Activated CD8-positive, alpha-beta memory T cell treated with anti-CD3 and anti-CD28 coated beads, Interleukin-2, amount 50 U/mL, for 4 hours (primary cell): ENCODE results near the gene GOLGA6B.
"Not testable (repeated sequence)": the region's sequence is repeated elsewhere in the genome, so short reads cannot be mapped to it uniquely, and the experiment has no call there.

Experiments used
- DNase-seq: peaks from one replicate; pipeline ENCODE4 v3.0.0-alpha.2; 2020

The GOLGA6B gene, protein sequence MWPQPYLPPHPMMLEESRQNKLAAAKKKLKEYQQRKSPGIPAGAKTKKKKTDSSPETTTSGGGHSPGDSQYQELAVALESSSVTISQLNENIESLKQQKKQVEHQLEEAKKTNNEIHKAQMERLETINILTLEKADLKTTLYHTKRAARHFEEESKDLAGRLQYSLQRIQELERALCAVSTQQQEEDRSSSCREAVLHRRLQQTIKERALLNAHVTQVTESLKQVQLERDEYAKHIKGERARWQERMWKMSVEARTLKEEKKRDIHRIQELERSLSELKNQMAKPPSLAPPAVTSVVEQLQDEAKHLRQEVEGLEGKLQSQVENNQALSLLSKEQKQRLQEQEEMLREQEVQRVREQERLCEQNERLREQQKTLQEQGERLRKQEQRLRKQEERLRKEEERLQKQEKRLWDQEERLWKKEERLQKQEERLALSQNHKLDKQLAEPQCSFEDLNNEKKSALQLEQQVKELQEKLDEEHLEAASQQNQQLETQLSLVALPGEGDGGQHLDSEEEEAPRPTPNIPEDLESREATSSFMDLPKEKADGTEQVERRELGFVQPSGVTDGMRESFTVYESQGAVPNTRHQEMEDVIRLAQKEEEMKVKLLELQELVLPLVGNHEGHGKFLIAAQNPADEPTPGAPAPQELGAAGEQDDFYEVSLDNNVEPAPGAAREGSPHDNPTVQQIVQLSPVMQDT

DNA sequence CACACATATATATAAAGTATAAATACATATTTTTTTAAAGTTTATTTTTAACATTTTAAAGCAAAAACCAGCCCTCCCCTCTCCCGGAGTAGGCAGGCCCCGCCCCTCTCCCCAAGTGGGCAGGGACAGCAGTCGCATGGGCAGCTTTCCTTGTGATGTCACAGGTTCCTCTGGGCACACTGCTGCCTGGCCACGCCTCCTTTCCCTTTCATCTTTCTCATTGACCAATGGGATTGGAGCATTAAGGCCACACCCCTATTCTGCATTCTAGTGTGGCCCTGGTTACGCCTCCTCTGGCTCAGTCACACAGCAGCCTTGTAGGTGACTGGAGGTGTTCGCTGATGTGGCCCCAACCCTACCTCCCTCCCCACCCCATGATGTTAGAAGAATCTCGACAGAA lies at the start of gene GOLGA6B:
Gene GOLGA6B (plus strand): TSS at position 301 of the 400 bp plus-strand sequence. CDS start 41 bp downstream, at position 342.
- DNase-seq: not testable (repeated sequence)

DNA sequence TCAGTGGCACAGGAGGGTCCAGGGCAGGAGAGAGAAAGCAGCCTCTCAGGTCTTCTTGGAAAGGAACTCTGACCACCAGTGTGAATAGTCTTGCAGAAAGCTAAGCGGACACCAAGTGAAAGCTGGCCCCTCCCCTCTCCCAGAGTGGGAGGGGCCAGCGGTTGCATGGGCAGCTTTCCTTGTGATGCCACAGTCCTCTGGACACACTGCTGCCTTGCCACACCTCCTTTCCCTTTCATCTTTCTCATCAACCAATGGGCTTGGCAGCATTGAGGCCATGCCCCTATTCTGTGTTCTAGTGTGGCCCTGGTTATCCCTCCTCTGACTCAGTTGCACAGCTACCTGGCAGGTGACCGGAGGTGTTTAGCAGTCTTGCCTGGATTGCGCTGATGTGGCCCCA lies 49.7 kb upstream of the GOLGA6B start:
- DNase-seq: no peak

DNA sequence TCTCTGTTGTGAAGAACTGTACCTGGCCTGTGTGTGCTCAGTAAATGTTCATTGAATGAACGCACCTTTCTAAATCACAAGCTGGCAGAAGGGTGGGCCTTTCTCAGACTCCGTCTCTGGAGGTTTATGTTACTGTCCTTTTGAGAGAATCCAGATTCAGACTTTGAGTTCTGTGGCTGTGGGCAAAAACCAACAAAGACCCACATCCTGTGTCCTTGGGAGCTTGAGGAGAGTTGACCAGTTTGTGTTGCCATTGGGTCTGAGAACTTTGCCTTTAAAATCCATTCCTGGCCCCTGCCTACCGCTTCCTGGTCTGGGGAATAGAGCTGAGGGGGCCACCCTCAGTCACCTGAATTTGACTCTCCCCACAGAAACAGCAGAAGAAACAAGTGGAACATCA lies 46.4 kb upstream of the GOLGA6B start:
- DNase-seq: not testable (repeated sequence)

DNA sequence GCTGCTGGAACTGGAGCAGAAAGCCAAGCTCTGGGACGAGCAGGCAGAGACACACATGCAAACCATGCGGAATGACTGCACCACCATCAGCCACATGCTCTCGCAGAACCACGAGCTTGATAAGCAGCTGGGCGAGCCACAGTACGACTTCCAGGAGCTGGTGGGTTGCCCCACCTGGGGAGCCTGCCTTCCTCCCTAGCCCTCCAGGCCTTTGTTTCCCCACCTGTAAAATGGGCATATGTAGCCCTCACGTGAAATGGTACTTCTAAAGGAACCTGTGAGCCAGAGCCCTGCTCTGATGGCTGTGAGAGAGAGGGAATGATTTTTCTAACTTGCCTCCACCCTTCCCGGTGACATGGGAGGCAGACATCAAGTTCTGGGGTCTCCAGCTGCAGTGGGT lies 44.6 kb upstream of the GOLGA6B start:
- no peak for DNase-seq

DNA sequence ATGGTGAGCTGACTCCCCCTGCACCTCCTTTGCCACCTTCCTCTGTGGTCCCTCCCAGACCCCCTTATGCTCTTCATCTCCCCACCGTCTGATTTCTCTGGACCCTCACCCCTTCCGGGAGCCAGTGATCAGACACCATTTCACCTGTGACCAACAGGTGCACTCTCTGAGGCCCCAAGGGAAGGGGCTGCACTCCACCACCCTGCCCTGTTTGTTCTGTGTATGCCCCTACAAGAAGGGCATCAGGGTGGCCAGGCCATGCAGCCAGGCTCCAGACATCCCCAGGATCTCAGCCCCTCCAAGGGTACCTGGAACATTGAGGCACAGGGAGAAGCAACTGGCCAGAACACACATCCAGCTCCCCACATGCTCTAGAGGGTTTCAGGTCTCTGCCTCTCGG lies 42.2 kb upstream of the GOLGA6B start:
- DNase-seq: not testable (repeated sequence)

DNA sequence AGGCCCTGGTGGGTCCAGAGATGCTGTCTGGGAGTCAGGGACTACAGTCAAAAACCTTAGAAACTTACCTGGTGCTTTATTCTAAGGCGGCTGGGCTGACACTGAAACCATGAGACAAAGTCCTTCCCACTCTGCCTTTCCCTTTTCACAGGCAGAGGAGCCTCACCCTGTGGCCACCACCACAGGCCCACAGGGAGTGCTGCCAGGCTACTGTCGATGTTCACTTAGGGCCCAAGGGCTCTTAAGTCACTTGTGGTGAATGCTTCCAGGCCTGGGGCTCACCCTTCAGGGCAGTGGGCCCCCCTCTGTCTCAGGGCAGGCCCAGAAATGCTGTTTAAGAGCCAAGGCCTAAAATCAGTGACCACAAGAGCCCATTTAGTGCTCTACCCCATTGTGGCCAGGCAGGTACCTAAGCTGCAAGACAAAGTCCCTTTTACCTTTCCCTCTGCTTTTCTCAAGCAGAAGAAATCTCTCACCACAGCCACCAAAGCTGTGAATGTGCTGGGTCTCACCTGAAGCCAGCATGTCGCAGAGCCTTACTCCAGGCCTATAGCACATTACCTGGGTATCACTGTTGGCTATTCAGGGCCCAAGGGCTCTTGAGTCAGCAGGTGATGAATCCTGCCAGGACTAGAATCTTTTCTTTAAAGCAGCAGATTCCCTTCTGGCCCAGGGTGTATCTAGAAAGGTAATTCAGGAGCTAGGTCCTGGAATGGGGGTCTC lies 39.5 kb upstream of the GOLGA6B start:
- DNase-seq: no peak

DNA sequence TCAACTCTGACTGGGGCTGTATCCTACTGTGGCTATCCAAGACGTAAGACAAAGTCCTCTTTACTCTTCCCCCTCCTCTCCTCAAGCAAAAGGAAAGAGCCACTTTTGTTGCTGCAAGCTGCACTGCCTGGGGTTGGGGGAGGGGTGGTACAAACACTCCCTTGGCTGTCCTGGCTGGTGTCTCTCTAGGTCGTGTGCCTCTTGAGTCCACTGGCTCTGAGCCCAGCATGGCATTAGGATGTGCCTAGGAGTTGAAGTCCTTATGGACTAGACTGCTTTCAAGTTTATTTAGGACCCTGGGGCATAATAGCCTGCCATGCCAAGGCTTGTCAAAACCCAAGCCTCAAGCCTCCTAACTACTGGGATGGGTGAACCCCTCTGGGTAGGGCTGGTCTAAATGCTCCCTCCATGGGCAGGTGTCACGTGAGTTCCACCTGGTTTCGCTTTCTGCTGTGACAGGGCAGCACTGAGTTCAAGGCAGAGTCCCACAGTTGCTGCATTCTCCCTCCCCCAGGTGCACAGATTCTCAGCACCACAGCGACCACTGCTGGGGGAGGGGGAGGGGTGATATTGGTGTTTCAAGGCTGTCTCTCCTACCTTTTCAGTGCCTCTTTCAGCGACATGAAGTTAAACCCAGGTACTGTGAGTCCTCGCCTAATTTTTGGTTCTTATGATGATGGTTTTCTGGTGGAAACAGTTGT lies 38.8 kb upstream of the GOLGA6B start:
- not testable (repeated sequence) for DNase-seq

DNA sequence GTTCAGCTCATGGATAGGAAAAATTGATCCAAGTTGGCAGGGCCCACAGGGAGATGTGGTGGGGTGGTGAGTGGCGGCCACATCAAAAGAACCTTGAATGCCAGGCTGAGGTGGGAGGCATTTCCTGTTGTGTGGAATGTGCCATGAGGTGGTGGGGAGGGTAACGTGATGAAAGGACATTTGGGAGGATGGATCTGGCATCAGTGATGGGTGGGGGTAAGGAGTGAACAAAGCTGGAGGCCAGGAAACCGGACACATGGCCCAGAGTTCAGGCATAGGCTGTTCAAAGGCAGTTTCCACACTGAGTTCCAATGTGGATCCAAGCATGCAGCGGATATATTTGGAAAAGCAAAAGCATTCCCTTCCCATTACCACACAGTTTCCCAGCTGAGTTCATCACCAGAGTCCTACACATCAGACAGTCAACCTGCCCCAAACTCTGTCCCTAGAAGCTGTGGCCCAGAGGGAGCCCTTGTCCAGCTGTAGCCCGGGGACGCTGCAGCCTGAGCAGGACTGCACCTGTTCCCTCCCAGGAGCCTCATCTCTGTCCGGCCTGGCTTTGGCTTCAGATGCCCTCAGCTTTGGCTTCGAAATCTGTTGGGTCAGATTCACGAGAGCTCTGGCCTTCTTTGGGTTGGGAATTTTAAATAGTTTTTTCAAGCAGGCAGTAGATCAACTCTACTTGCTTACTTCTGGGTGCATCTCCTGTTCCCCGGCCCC lies 37.8 kb upstream of the GOLGA6B start:
- no peak for DNase-seq

DNA sequence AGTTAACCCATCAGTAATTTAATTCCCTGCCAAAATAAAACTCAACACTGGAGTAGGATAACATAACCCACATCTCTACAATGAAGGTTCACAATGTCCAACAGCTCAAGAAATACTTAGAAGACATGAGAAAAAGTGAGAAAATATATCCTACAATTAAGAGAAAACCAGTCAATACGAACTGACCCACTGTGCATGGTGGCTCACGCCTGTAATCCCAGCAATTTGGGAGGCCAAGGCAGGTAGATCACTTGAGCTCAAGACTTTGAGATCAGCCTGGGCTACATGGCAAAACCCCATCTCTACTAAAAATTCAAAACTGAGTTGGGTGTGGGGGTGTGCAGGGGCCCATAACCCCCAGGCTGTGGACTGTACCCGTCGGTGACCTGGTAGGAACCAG lies 30.6 kb upstream of the GOLGA6B start:
- DNase-seq: not testable (repeated sequence)

DNA sequence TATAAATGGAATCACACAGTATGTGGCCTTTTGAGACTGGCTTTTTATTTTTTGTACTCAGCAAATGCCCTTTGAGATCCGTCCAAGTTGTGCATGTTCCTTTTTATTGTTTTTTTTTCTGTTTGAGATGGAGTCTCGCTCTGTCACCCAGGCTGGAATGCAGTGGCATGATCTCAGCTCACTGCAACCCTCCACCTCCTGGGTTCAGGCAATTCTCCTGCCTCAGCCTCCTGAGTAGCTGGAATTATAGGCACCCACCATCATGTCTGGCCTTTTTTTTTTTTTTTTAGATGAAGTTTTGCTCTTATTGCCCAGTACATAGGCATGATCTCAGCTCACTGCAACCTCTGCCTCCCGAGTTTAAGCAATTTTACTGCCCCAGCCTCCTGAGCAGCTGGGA lies 28.3 kb upstream of the GOLGA6B start:
- DNase-seq: not testable (repeated sequence)

DNA sequence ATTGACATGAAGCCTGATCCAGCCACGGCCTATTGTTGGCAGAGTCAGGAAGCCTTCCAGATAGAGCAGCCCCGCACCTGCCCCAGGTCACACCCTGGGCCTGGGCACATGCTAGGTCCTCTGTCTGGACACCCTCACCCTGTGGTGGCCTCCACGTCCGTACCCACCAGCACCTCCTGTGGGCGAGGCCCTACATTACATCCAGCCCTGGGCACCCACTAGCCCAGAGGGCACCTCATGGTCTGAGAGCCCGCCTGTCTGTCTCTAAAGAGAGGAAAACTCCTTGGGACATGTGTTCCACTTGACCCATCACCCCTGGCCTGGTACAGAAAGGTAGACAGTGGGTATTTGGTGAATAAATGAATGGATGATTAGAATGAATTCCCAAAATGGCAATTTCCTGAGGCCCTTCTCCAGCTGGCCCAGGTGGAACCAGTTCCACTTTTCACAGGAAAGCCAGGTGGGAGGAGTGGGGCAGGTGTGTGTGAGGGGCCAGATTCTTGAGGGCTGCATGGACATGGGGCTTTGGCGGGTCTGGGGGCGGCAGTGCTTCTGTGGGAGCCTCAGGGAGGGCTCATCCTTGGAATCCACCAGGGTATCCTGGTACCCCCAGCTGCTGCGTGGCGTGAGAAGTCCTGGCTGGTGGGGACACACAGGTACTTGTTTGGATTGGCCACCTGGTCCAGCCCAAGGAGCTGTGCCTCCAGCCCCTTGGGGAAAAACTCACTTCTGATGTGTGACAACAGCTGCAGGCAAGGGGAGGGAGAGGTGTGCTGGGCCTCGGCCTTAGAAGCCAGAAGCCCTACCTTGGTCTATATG lies 26.0 kb upstream of the GOLGA6B start:
- not testable (repeated sequence) for DNase-seq

DNA sequence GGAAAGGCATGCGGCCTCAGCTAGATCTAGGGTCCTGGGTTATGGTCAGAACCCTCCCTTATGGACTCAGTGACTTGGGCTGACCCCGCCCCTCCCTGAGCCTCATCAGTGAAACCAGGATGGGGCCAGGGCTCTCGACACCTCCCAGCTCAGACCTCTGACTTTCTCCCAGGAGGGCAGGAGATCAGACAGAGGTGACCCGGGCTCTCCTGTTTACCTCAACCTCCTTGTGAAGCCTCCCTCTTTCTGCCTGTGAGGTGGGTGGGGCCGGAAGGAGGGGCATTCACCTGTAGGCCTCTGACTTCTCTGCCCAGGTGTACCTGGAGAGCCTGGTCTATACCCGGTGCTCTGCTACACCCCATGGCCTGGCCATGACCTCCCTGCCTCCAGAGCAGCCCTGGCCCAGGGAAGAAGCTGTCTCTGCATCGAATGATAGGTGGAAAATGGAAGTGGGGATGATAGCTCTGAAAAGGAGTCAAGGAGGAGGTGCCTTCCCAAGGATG lies 25.4 kb upstream of the GOLGA6B start:
- DNase-seq: not testable (repeated sequence)

DNA sequence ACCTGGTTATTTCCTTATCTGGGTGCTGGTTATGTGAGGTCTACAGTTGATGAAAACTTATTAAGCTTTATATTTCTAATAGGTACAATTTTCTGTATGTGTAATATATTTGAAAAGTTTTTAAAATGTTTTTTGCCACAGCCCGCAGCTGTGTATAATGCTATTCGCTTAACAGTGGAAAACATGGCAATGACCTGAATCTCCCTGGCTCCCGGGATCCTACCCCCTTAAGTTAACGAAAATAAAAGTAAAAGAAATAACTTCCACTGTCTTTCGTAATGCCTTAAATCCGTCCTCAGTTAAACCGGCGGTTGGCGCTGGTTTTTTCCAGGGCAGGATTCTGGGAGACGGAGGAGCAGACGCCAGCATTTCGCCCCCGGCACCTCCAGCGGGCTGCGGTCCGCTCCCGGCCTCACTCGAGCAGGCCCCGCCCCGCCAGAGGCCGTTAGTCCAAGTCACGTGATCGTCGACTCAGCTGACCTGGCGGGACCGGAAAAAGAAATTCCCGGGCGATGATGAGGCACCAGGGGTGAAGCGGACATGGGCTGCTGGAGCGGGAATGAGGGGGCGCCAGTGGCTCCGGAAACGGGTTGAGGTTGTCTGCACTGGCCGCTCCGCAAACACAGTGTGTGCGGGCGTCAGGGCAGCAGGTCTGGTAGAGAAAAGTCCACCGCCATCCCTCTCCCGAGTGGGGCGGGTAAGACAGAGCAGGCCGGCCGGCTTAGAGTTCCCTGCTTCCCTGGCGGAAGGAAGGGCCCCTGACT lies 17.8 kb upstream of the GOLGA6B start:
- peak; percentile 22 for DNase-seq

DNA sequence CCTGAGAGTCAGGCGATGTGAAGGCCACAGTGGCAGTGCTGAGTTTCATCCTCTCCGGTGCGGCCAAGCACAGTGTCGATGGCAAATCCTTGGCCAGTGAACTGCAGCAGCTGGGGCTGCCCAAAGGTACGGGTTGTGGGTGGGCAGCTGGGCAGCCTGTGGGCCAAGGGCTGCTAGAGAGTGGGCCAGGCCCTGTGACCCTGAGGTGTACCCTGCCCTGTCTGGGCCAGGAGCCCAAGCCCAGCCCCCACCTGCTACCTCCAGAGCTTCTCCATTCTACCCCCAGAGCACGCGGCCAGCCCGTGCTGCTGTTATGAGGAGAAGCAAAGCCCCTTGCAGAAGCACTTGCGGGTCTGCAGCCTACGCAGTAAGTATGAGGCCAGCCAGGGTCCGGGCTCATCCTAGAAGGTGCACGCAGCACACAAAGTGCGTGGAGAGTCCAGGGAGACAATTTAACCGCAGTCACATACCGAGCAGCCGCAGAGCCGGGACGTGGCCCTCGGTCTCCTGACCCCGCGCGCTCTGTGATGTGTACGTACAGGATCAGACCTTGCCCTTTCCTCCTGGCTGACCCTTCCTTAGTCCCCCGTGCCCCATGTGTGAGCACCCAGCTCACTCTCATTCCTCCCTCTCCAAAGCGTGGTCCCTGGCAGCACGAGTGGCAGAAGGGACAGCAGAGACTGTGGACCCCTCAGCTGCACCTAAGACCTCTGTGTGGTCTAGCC lies 14.6 kb upstream of the GOLGA6B start:
- DNase-seq: not testable (repeated sequence)

DNA sequence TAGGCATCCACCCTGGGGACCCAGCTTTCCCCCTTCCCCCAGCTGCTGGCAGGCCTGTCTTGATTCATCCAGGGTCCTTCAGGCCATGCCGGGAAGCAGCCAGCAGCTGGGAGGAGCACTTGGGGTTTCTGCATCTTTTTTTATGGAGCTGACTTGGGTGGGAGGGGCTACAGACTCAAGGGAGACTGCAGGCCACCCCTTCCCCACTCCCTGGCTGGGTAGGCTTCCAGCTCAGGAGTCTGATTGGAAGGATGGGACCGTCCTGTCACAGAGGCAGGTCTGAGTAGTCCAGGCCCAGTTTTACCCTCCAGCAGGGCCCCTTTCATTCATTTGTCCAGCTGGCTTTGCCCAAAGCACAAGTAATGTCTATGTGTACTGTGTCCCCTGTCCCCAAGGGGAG lies 12.2 kb upstream of the GOLGA6B start:
- not testable (repeated sequence) for DNase-seq

DNA sequence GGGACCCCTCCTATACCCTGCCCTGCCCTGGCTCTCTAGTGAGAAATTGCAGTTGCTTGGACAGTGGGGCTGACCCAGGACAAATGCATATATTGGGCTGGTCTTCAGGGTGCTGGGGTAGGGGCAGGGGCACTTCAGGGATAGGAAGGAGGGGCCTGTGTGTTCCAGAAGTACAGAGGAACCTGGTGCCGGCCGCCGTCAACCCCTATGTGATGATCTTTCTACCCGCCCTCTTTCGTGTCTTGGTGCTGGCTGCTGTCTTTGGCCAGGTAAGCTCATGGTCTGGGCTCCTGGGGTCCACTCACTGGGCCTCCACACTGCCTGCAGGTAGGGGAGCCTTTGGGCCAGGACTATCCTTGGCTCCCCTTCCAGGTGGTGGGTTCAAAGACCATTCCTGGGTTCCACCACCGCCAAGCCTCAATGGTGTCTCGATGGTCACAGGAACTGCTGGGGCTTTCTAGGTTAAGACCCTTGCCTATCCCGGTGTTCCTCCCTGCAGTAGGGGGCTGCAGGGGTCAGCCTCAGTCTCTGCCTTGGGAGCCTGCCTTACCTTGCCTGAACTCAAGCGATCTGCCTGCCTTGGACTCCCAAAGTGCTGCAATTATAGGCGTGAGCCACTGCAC lies 5.8 kb upstream of the GOLGA6B start:
- not testable (repeated sequence) for DNase-seq

DNA sequence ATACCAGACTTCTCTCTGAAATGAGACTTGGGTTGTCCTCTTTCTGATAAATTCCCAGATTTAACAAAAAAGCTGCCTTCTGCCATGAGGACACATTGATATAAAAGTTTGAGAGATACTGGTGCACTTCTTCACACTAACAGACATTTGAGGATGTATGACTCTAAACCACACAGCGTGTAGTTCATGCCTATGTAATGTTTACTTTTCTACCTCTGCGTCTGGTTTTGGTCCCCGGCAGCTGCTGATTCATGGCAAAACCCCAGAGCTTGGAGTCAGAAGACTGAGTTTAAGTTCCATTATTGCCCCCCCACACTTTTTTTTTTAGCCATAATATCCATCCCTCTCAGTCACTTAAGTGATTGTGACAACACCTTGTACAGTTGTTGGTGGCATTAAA lies 1.5 kb downstream of the GOLGA6B start:
- not testable (repeated sequence) for DNase-seq

DNA sequence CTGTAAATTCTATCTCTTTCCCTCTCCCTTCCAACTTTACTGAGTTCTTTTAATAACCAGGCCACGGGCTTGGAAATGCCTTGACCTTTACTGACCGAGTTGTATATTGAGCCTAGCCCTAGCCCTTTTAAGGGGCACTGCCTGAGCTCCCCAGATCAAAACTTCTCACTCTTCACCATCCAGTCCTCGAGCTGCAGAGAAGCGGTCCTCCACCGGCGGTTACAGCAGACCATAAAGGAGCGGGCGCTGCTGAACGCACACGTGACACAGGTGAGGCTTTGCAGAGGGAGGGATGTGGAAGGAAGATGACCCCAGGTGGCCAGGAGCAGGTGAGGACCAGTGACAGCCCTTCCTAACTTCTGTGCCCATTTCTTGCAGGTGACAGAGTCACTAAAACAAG lies 6.6 kb downstream of the GOLGA6B start:
- not testable (repeated sequence) for DNase-seq

DNA sequence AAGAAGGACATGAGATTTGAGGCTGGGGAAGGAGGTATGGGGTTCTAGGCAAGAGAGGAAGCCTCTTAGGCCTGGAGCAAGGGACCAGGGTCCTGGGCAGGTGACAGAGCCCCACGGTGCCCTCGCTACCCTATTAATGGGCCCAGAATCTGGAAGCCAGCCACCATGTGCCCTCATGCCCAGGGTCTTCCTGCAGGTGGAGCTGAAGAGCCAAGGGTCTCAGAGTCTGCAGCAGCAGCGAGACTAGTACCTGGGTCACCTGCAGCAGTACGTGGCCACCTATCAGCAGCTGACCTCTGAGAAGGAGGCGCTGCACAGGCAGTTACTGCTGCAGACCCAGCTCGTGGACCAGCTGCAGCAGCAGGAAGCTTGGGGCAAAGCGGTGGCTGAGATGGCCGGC lies 9.4 kb downstream of the GOLGA6B start:
- DNase-seq: not testable (repeated sequence)
